A673 (cell line): ENCODE results near the gene ODC1. TPM values are rescaled to one million over a fixed set of nuclear protein-coding genes. Genes with fewer than 3 reads are reported as not detected.

ENCODE experiments used
- BruUV-seq: library from RNA; stranded (reverse); fragments of 400-500 nt; replicated peaks from 2 replicates; lab custom pipeline; 2021; lab: Mats Ljungman, UMichigan
- CTCF ChIA-PET: fragments of 300-600 bp; sonication (Branson Sonifier 250); formaldehyde crosslinking; loops from one replicate; lab custom pipeline; 2022; ENCODE audit warnings: antibody characterized with exemption; lab: Charles Lee
- POLR2A ChIA-PET: fragments of 300-600 bp; sonication (Branson Sonifier 250); formaldehyde crosslinking; loops from one replicate; lab custom pipeline; 2022; ENCODE audit warnings: antibody characterized with exemption; ENCODE audit not compliant: low non-redundant PET; lab: Charles Lee
- DNase-seq: peaks from one replicate; pipeline ENCODE4 v3.0.0-alpha.2; 2015; ENCODE audit warnings: low spot score
- H3K27ac ChIP-seq: fragments of 200-600 bp; sonication (generic); 2 replicates; pipeline ENCODE4 v1.5.1; 2016; ENCODE audit warnings: mixed run types, low read depth, mild to moderate bottlenecking, mixed read lengths, antibody characterized with exemption, low read length; ENCODE audit not compliant: poor library complexity, severe bottlenecking
- H3K27me3 ChIP-seq: fragments of 200-600 bp; sonication (generic); replicated peaks from 2 replicates; pipeline ENCODE4 v1.6.1; 2017; ENCODE audit warnings: mixed run types, low read depth, mild to moderate bottlenecking, mixed read lengths, antibody characterized with exemption, low read length; ENCODE audit not compliant: insufficient read depth, poor library complexity
- H3K36me3 ChIP-seq: fragments of 200-600 bp; sonication (generic); 2 replicates; pipeline ENCODE4 v1.6.1; 2016; ENCODE audit warnings: mixed run types, mild to moderate bottlenecking, mixed read lengths, antibody characterized with exemption, low read length; ENCODE audit not compliant: insufficient read depth, poor library complexity, severe bottlenecking
- H3K4me1 ChIP-seq: fragments of 200-600 bp; sonication (generic); 2 replicates; pipeline ENCODE4 v1.6.1; 2017; ENCODE audit warnings: mixed run types, mild to moderate bottlenecking, mixed read lengths, antibody characterized with exemption, low read length; ENCODE audit not compliant: insufficient read depth, poor library complexity, severe bottlenecking
- H3K4me3 ChIP-seq: fragments of 200-600 bp; sonication (generic); 2 replicates; pipeline ENCODE4 v1.5.1; 2016; ENCODE audit warnings: low read depth, mixed run types, mild to moderate bottlenecking, mixed read lengths, low read length; ENCODE audit not compliant: poor library complexity, severe bottlenecking
- H3K9me3 ChIP-seq: fragments of 200-600 bp; sonication (generic); 2 replicates; pipeline ENCODE4 v1.6.1; 2016; ENCODE audit warnings: mixed run types, low read depth, mild to moderate bottlenecking, mixed read lengths, antibody characterized with exemption, low read length; ENCODE audit not compliant: poor library complexity, severe bottlenecking
- CTCF ChIP-seq: fragments of 300-800, 200-600 bp; sonication (generic); conservative IDR thresholded peaks from 2 replicates; pipeline ENCODE4 v1.5.1; 2017; ENCODE audit warnings: low read depth, mild to moderate bottlenecking, antibody characterized with exemption, low read length, moderate library complexity, mixed read lengths
- EZH2 ChIP-seq: fragments of 200-600 bp; sonication (generic); IDR thresholded peaks from 2 replicates; pipeline ENCODE4 v1.6.1; 2017; ENCODE audit warnings: borderline replicate concordance, low read depth, mild to moderate bottlenecking, mixed read lengths, antibody characterized with exemption, low read length; ENCODE audit not compliant: poor library complexity, severe bottlenecking
- intact Hi-C: fragments of 100-400 bp; cut with micrococcal nuclease; formaldehyde crosslinking; loops from one replicate; pipeline ENCODE4 v1.10.0; 2022; ENCODE audit not compliant: unreplicated experiment
- total RNA-seq: library from RNA; stranded (reverse); gene quantifications from 2 replicates; pipeline ENCODE4 v1.2.3, GENCODE V29; 2021

The ODC1 gene
- total RNA-seq, 1 experiment from 2014 or later = 269 TPM

DNA sequence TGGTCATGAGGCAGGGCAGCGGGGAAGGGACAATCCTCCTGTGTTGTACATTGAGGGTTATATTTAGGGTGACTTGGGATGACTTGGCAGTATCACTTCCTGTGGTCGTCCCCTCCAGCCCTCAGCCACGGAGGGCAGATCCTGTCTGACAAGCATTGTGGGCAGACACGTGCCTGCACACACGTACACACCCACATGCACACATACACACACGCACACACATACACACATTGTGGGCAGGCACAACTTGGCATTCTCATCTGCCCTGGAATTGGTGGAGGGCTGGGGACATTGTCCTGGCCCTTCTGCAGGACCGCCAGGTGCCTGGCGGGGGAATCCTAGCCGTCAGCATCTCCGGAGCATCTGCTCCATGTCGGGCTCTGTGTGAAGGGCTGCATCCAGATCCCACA lies 47.6 kb downstream of the ODC1 start:
- POLR2A ChIA-PET = no interaction called here
- TF ChIP-seq CTCF (no peak), EZH2 (no peak)
- CTCF ChIA-PET = no interaction called here
- H3K9me3 ChIP-seq = no peaks in the 10 kb centered on the region
- no TSS peak for BruUV-seq
- no peak for DNase-seq
- H3K4me1 ChIP-seq = no peaks in the 10 kb centered on the region
- no peaks in the 10 kb centered on the region for H3K36me3 ChIP-seq
- H3K27me3 ChIP-seq = no peaks in the 10 kb centered on the region
- H3K27ac ChIP-seq = no peak overlapping the region
- no peak overlapping the region for H3K4me3 ChIP-seq
- intact Hi-C loops = no loop called here

GRCh38 chr2:10400002-10400401 lies 48.1 kb downstream of the ODC1 start:
- H3K27me3 ChIP-seq = no peaks in the 10 kb centered on the region
- TF ChIP-seq EZH2 (no peak), CTCF (no peak)
- no peak for DNase-seq
- intact Hi-C loops = no loop called here
- H3K36me3 ChIP-seq = no peaks in the 10 kb centered on the region
- no peak overlapping the region for H3K4me3 ChIP-seq
- no peaks in the 10 kb centered on the region for H3K9me3 ChIP-seq
- BruUV-seq = no TSS peak
- no peaks in the 10 kb centered on the region for H3K4me1 ChIP-seq
- ChIA-PET CTCF (no interaction called here), POLR2A (no interaction called here)
- H3K27ac ChIP-seq = no peak overlapping the region

DNA sequence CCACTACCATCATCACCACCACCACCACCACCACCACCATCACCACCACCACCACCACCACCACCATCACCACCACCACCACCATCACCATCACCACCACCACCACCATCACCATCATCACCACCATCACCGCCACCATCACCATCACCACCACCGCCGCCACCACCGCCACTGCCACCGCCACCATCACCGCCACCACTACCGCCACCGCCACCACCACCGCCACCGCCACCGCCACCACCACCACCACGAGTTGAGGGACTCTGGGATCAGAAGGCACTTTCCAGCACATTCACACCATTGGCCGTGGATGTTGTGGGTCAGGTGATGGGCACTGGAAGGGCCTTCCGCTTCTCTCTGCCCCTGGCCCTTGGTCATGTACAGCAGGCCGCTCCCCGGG lies 48.8 kb downstream of the ODC1 start:
- no TSS peak for BruUV-seq
- no peak for TF ChIP-seq EZH2
- no peak for TF ChIP-seq CTCF
- H3K36me3 ChIP-seq = no peaks in the 10 kb centered on the region
- DNase-seq = no peak
- intact Hi-C loops = no loop called here
- CTCF ChIA-PET = no interaction called here
- no peaks in the 10 kb centered on the region for H3K27me3 ChIP-seq
- POLR2A ChIA-PET = no interaction called here
- no peak overlapping the region for H3K4me3 ChIP-seq
- no peaks in the 10 kb centered on the region for H3K9me3 ChIP-seq
- no peaks in the 10 kb centered on the region for H3K4me1 ChIP-seq
- H3K27ac ChIP-seq = no peak overlapping the region
